ENCODE measurements around the gene UBE2R2. TPM values are rescaled to one million over a fixed set of nuclear protein-coding genes. Genes with fewer than 3 reads are reported as not detected.

UBE2R2 gene
- total RNA-seq, 1 experiment from 2014 or later: 33.8 TPM

DNA sequence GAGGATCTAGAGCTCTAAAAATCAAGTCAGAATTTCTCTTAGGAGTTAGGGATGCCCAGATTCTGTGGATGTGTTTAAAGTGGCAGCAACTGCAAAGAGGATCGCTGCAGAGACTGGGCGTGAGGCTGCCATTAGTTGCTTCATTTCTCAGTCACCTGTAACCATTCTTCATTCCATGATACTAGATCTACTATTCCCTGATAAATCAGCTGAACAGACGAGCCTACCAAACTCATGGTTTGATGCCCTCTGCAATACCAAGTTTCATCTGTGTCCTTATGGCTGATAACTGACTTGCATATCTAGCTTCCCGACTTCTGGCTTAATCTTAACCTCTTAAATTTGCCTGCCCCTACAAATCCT is 33.3 kb downstream of the UBE2R2 start:
- POLR2A ChIA-PET: interaction anchor here (0.6 to 7.4 kb wide), 3 partner anchors 11 to 75 kb away, joined by 3 to 56 read pairs (median 4); partner anchors contain the start of gene UBE2R2
- Mint-ChIP-seq H3K27me3 (ENCODE audit: insufficient read depth, unreplicated experiment) (no peaks in the 10 kb centered on the region), H3K9me3 (ENCODE audit: unreplicated experiment) (no peaks in the 10 kb centered on the region), H3K27ac (ENCODE audit: low read depth, unreplicated experiment) (no peak overlapping the region), H3K4me1 (ENCODE audit: insufficient read depth, unreplicated experiment) (peaks cover 14% of the 10 kb centered on the region), H3K4me3 (ENCODE audit: unreplicated experiment) (no peak overlapping the region), H3K36me3 (ENCODE audit: insufficient read depth, unreplicated experiment) (peaks cover 6% of the 10 kb centered on the region)
- CTCF ChIA-PET: interaction anchor here (0.6 to 8.4 kb wide), 6 partner anchors 13 to 228 kb away, joined by 3 to 132 read pairs (median 3); partner anchors contain the start of gene UBE2R2
- TF ChIP-seq CTCF (IDR thresholded peaks at IDR 0.05; ENCODE audit: unreplicated experiment): no peak
- BruUV-seq (replicated peaks): no TSS peak
- intact Hi-C loops (cut with micrococcal nuclease): loop anchor here (5.0 kb wide), 1 partner anchor 228 kb away; no protein-coding TSS in a partner anchor
- no peak for DNase-seq (ENCODE audit: unreplicated experiment)

DNA sequence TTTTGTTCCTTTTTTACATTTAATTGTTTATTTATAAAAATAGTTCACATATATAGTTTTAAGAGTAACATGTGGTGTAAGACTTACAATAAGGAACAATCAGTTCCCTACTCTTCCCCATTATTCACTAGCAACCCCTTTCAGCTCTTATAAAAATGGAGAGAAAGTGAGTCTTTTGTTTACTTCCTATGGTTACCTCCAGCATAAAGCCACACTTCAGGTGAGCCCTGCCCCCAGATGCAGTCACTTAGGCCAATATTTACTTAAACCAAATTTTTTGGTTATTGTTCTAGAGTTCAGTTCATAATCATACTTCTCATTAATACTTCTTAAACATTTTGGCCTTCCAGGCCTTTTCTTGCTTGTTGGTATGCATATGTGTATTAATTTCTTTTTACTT is 33.7 kb downstream of the UBE2R2 start:
- DNase-seq (ENCODE audit: unreplicated experiment): no peak
- POLR2A ChIA-PET: interaction anchor here (0.7 to 7.4 kb wide), 2 partner anchors 11 to 36 kb away, joined by 3 to 56 read pairs; partner anchors contain the start of gene UBE2R2
- no TSS peak for BruUV-seq (replicated peaks)
- Mint-ChIP-seq H3K27me3 (ENCODE audit: insufficient read depth, unreplicated experiment) (no peaks in the 10 kb centered on the region), H3K36me3 (ENCODE audit: insufficient read depth, unreplicated experiment) (peaks cover 2% of the 10 kb centered on the region), H3K27ac (ENCODE audit: low read depth, unreplicated experiment) (no peak overlapping the region), H3K4me1 (ENCODE audit: insufficient read depth, unreplicated experiment) (peaks cover 14% of the 10 kb centered on the region), H3K4me3 (ENCODE audit: unreplicated experiment) (no peak overlapping the region), H3K9me3 (ENCODE audit: unreplicated experiment) (no peaks in the 10 kb centered on the region)
- no peak for TF ChIP-seq CTCF (IDR thresholded peaks at IDR 0.05; ENCODE audit: unreplicated experiment)
- intact Hi-C loops (cut with micrococcal nuclease): loop anchor here (5.0 kb wide), 1 partner anchor 228 kb away; no protein-coding TSS in a partner anchor
- CTCF ChIA-PET: interaction anchor here (0.6 to 8.4 kb wide), 5 partner anchors 13 to 76 kb away, joined by 3 to 132 read pairs (median 3); partner anchors contain the start of gene UBE2R2

GRCh38 chr9:33851301-33851700 is 34.3 kb downstream of the UBE2R2 start:
- intact Hi-C loops (cut with micrococcal nuclease): loop anchor here (5.0 kb wide), 1 partner anchor 229 kb away; no protein-coding TSS in a partner anchor

More at GRCh38 chr9:33851301-33851700, 34.3 kb downstream of the UBE2R2 start:
- BruUV-seq (replicated peaks): no TSS peak
- no peak overlapping the region for H3K4me3 Mint-ChIP-seq (ENCODE audit: unreplicated experiment)
- peaks cover 14% of the 10 kb centered on the region for H3K4me1 Mint-ChIP-seq (ENCODE audit: insufficient read depth, unreplicated experiment)
- no peaks in the 10 kb centered on the region for H3K36me3 Mint-ChIP-seq (ENCODE audit: insufficient read depth, unreplicated experiment)
- ChIA-PET CTCF (interaction anchor here (1.5 to 8.4 kb wide), 2 partner anchors 38 to 226 kb away, joined by 5 to 132 read pairs; partner anchors contain the start of gene UBE2R2), POLR2A (interaction anchor here (7.4 kb wide), 1 partner anchor 37 kb away, joined by 56 read pairs; the partner anchor contains the start of gene UBE2R2)
- H3K9me3 Mint-ChIP-seq (ENCODE audit: unreplicated experiment): no peaks in the 10 kb centered on the region
- H3K27me3 Mint-ChIP-seq (ENCODE audit: insufficient read depth, unreplicated experiment): no peaks in the 10 kb centered on the region
- no peak for TF ChIP-seq CTCF (IDR thresholded peaks at IDR 0.05; ENCODE audit: unreplicated experiment)
- H3K27ac Mint-ChIP-seq (ENCODE audit: low read depth, unreplicated experiment): no peak overlapping the region
- no peak for DNase-seq (ENCODE audit: unreplicated experiment)

All from MCF 10A (cell line).